H1 (cell line): ENCODE results near the gene RASL10B. TPM values are rescaled to one million over a fixed set of nuclear protein-coding genes. Genes with fewer than 3 reads are reported as not detected.

Experiments used
- CTCF ChIA-PET: fragments of 300-600 bp; sonication (Branson Sonifier 250); formaldehyde crosslinking; loops from one replicate; lab custom pipeline; 2021; ENCODE audit not compliant: partially characterized antibody; lab: Charles Lee
- POLR2A ChIA-PET: fragments of 300-600 bp; sonication (Branson Sonifier 250); formaldehyde crosslinking; loops from one replicate; lab custom pipeline; 2021; ENCODE audit warnings: inconsistent platforms; ENCODE audit not compliant: partially characterized antibody; lab: Charles Lee
- DNase-seq, 2 experiments: peaks; one replicate each; pipeline versions ENCODE4 v3.0.0 to v3.0.0-alpha.2; 2010 to 2022; ENCODE audit warnings: low spot score in 2 of 2, low read depth in 1 of 2, mixed read lengths in 1 of 2
- FAIRE-seq: peaks from 2 replicates; lab custom pipeline; 2011; peaks lifted over from hg19 to GRCh38; lab: Jason Lieb, UNC
- H2AFZ ChIP-seq: 2 replicates; pipeline ENCODE4 v1.8.1; 2012; ENCODE audit warnings: low read length, inconsistent platforms
- H2AK5ac ChIP-seq: 2 replicates; pipeline ENCODE4 v1.6.1; 2013; ENCODE audit warnings: low read depth, low read length
- H2BK120ac ChIP-seq: replicated peaks from 2 replicates; pipeline ENCODE3; 2013; ENCODE audit warnings: low read depth, low read length, inconsistent platforms
- H2BK12ac ChIP-seq: 2 replicates; pipeline ENCODE4 v1.6.1; 2013; ENCODE audit warnings: low read depth, low read length
- H2BK15ac ChIP-seq: 2 replicates; pipeline ENCODE4 v1.6.1; 2013; ENCODE audit warnings: low read length
- H2BK20ac ChIP-seq: 2 replicates; pipeline ENCODE4 v1.6.1; 2013; ENCODE audit warnings: low read length
- H2BK5ac ChIP-seq: 2 replicates; pipeline ENCODE4 v1.6.1; 2013; ENCODE audit warnings: low read depth, low read length
- H3K14ac ChIP-seq: 2 replicates; pipeline ENCODE4 v1.6.1; 2013; ENCODE audit warnings: inconsistent platforms; ENCODE audit not compliant: insufficient read length
- H3K18ac ChIP-seq: 2 replicates; pipeline ENCODE4 v1.6.1; 2013; ENCODE audit warnings: low read length; ENCODE audit errors: extremely low read depth
- H3K23ac ChIP-seq: 2 replicates; pipeline ENCODE4 v1.6.1; 2013; ENCODE audit warnings: inconsistent platforms; ENCODE audit not compliant: insufficient read length
- H3K23me2 ChIP-seq: 2 replicates; pipeline ENCODE4 v1.6.1; 2013; ENCODE audit warnings: low read depth, low read length
- H3K27ac ChIP-seq: 2 replicates; pipeline ENCODE4 v1.6.1; 2011; ENCODE audit warnings: low read depth, low read length, inconsistent platforms
- H3K27me3 ChIP-seq, 4 experiments: replicated peaks in 1 of 4; 1 replicate in 1 of 4; 2 replicates in 3 of 4; pipeline versions ENCODE4 v1.6.1 to v1.8.1; 2011 to 2013; ENCODE audit warnings: low read length in 3 of 4, mild to moderate bottlenecking in 3 of 4, inconsistent platforms in 2 of 4, mixed read lengths in 2 of 4, moderate library complexity in 1 of 4; ENCODE audit not compliant: control insufficient read depth in 3 of 4, insufficient read depth in 3 of 4; ENCODE audit errors: extremely low read depth in 1 of 4
- H3K36me3 ChIP-seq, 4 experiments: 2 replicates each; pipeline versions ENCODE4 v1.6.1 to v1.8.1; 2011 to 2013; ENCODE audit warnings: mild to moderate bottlenecking in 4 of 4, low read length in 3 of 4, moderate library complexity in 2 of 4, control low read depth in 1 of 4, inconsistent platforms in 1 of 4; ENCODE audit not compliant: insufficient read depth in 4 of 4, control insufficient read depth in 2 of 4
- H3K4ac ChIP-seq: replicated peaks from 2 replicates; pipeline ENCODE3; 2013; ENCODE audit warnings: low read length, low read depth, mixed read lengths, inconsistent platforms; ENCODE audit not compliant: insufficient read length
- H3K4me1 ChIP-seq, 4 experiments: replicated peaks in 1 of 4; 1 replicate in 1 of 4; 2 replicates in 3 of 4; pipeline versions ENCODE4 v1.6.1 to v1.8.1; 2011 to 2013; ENCODE audit warnings: low read length in 3 of 4, inconsistent platforms in 2 of 4, mixed read lengths in 1 of 4; ENCODE audit not compliant: insufficient read depth in 4 of 4, control insufficient read depth in 3 of 4
- H3K4me2 ChIP-seq, 2 experiments: 2 replicates each; pipeline versions ENCODE4 v1.6.1 to v1.8.1; 2011 to 2013; ENCODE audit warnings: low read depth in 2 of 2, low read length in 2 of 2, control low read depth in 1 of 2, inconsistent platforms in 1 of 2, mild to moderate bottlenecking in 1 of 2; ENCODE audit not compliant: insufficient read depth in 1 of 2
- H3K4me3 ChIP-seq, 4 experiments: fragments of 200-600, 300-600 bp in 1 of 4; sonication (generic), shearing (Covaris generic), sonication (Bioruptor Twin) in 1 of 4; 2 replicates each; pipeline versions ENCODE4 v1.5.1 to v1.8.1; 2011 to 2016; ENCODE audit warnings: low read length in 4 of 4, low read depth in 3 of 4, control low read depth in 2 of 4, inconsistent platforms in 2 of 4, mild to moderate bottlenecking in 2 of 4, mixed read lengths in 1 of 4, moderate library complexity in 1 of 4; ENCODE audit not compliant: insufficient read depth in 2 of 4; ENCODE audit errors: extremely low read depth in 1 of 4
- H3K56ac ChIP-seq: replicated peaks from 2 replicates; pipeline ENCODE3; 2013; ENCODE audit warnings: low read depth, mild to moderate bottlenecking, mixed read lengths, low read length, inconsistent platforms; ENCODE audit not compliant: insufficient read length
- H3K79me1 ChIP-seq: 2 replicates; pipeline ENCODE4 v1.6.1; 2013; ENCODE audit warnings: low read depth, low read length, control low read depth
- H3K79me2 ChIP-seq, 2 experiments: 2 replicates each; pipeline versions ENCODE4 v1.6.1 to v1.8.1; 2012 to 2013; ENCODE audit warnings: low read length in 2 of 2, mild to moderate bottlenecking in 2 of 2, inconsistent platforms in 1 of 2; ENCODE audit not compliant: insufficient read depth in 2 of 2, control insufficient read depth in 1 of 2
- H3K9ac ChIP-seq, 4 experiments: replicated peaks in 1 of 4; 1 replicate in 1 of 4; 2 replicates in 3 of 4; pipeline versions ENCODE4 v1.6.1 to v1.8.1; 2011 to 2013; ENCODE audit warnings: low read depth in 3 of 4, low read length in 3 of 4, control low read depth in 2 of 4, mild to moderate bottlenecking in 2 of 4, moderate library complexity in 2 of 4, inconsistent platforms in 1 of 4; ENCODE audit errors: extremely low read depth in 1 of 4
- H3K9me3 ChIP-seq, 2 experiments: 2 replicates each; pipeline versions ENCODE4 v1.6.1 to v1.8.1; 2012 to 2013; ENCODE audit warnings: mild to moderate bottlenecking in 2 of 2, moderate library complexity in 2 of 2, control low read depth in 1 of 2, inconsistent platforms in 1 of 2, low read depth in 1 of 2, low read length in 1 of 2, mixed read lengths in 1 of 2; ENCODE audit not compliant: insufficient read depth in 2 of 2
- H4K20me1 ChIP-seq, 2 experiments: replicated peaks in 1 of 2; 2 replicates each; pipeline versions ENCODE3 to v1.8.1; 2011 to 2013; ENCODE audit warnings: inconsistent platforms in 2 of 2, low read length in 2 of 2, mild to moderate bottlenecking in 1 of 2; ENCODE audit not compliant: insufficient read depth in 2 of 2, control insufficient read depth in 1 of 2
- H4K5ac ChIP-seq: 2 replicates; pipeline ENCODE4 v1.6.1; 2013; ENCODE audit warnings: low read length, low read depth, mixed read lengths, inconsistent platforms; ENCODE audit not compliant: insufficient read length
- H4K8ac ChIP-seq: 2 replicates; pipeline ENCODE4 v1.8.0; 2013; ENCODE audit warnings: mild to moderate bottlenecking, moderate library complexity, low read length, inconsistent platforms; ENCODE audit not compliant: insufficient read depth; ENCODE audit errors: extremely low read depth
- H4K91ac ChIP-seq: replicated peaks from 2 replicates; pipeline ENCODE3; 2013; ENCODE audit warnings: low read length, mixed read lengths, inconsistent platforms; ENCODE audit not compliant: insufficient read length
- FOSL1 ChIP-seq: IDR thresholded peaks from 2 replicates; pipeline ENCODE4 v1.6.1; 2011; ENCODE audit warnings: mild to moderate bottlenecking, low read depth, low read length, moderate library complexity; ENCODE audit not compliant: insufficient read depth
- GABPA ChIP-seq: IDR thresholded peaks from 2 replicates; pipeline ENCODE4 v1.6.1; 2011; ENCODE audit warnings: mild to moderate bottlenecking, low read length, moderate library complexity, borderline replicate concordance; ENCODE audit not compliant: insufficient read depth
- GTF2F1 ChIP-seq: IDR thresholded peaks from 2 replicates; pipeline ENCODE4 v1.6.1; 2012; ENCODE audit warnings: low read depth, low read length, improper control_type of control experiment, borderline replicate concordance
- KDM1A ChIP-seq: fragments of 200-600, 300-600 bp; sonication (generic); IDR thresholded peaks from 2 replicates; pipeline ENCODE4 v1.7.1; 2016; ENCODE audit warnings: mild to moderate bottlenecking, low read length, borderline replicate concordance
- KDM5A ChIP-seq: fragments of 200-600 bp; IDR thresholded peaks from 2 replicates; pipeline ENCODE4 v1.7.1; 2012; ENCODE audit warnings: mild to moderate bottlenecking, low read length, inconsistent platforms, mixed read lengths
- NRF1 ChIP-seq: IDR thresholded peaks from 2 replicates; pipeline ENCODE4 v1.6.1; 2011; ENCODE audit warnings: mild to moderate bottlenecking, low read depth, low read length, improper control_type of control experiment
- POLR2A ChIP-seq, 2 experiments: IDR thresholded peaks; 1 replicate in 1 of 2; 2 replicates in 1 of 2; pipeline ENCODE4 v1.6.1; 2011; ENCODE audit warnings: low read depth in 2 of 2, low read length in 2 of 2, mild to moderate bottlenecking in 2 of 2; ENCODE audit errors: control extremely low read depth in 1 of 2
- POLR2AphosphoS5 ChIP-seq: IDR thresholded peaks from 2 replicates; pipeline ENCODE4 v1.6.1; 2011; ENCODE audit warnings: low read depth, low read length
- RBBP5 ChIP-seq: IDR thresholded peaks from 2 replicates; pipeline ENCODE4 v1.7.1; 2012; ENCODE audit warnings: low read depth, mild to moderate bottlenecking, inconsistent platforms, low read length, moderate library complexity, borderline replicate concordance
- RNF2 ChIP-seq: fragments of 200-900, 300-1000 bp; sonication (generic); IDR thresholded peaks from 2 replicates; pipeline ENCODE4 v1.7.1; 2016; ENCODE audit warnings: borderline replicate concordance, low read depth, mild to moderate bottlenecking, antibody characterized with exemption, low read length; ENCODE audit not compliant: poor library complexity, severe bottlenecking; ENCODE audit errors: missing control alignments
- SP1 ChIP-seq: IDR thresholded peaks from 2 replicates; pipeline ENCODE4 v1.6.1; 2011; ENCODE audit warnings: low read depth, low read length
- YY1 ChIP-seq: IDR thresholded peaks from 2 replicates; pipeline ENCODE4 v1.6.1; 2011; ENCODE audit warnings: low read depth, mild to moderate bottlenecking, low read length
- WGBS, 2 experiments: shearing (Covaris generic) in 1 of 2; methylation state at CpG; one replicate each; pipeline versions ENCODE4 v1.1.6 to v1.1.7; 2013 to 2015; ENCODE audit warnings: low lambda C conversion rate in 2 of 2, mixed read lengths in 2 of 2, inconsistent platforms in 1 of 2, low coverage in 1 of 2, missing lambda C conversion rate in 1 of 2; ENCODE audit not compliant: insufficient replicate concordance in 2 of 2, insufficient coverage in 1 of 2, insufficient read length in 1 of 2; ENCODE audit errors: extremely low coverage in 1 of 2, missing lambda C conversion rate in 1 of 2; 5-methylcytosine and 5-hydroxymethylcytosine counted together
- polyA plus RNA-seq, 7 experiments: library from polyadenylated mRNA; depleted of rRNA in 3 of 7; stranded (reverse) in 5 of 7; unstranded in 2 of 7; fragments of >200 nt in 5 of 7; fragments of 200-250 nt in 2 of 7; gene quantifications; 1 replicate in 5 of 7; 2 replicates in 1 of 7; 4 replicates in 1 of 7; pipeline versions ENCODE4 v1.2.1 to v1.2.3, GENCODE V29; 2011 to 2013; ENCODE audit warnings: missing spikeins in 2 of 7, mixed read lengths in 2 of 7
- total RNA-seq: library from RNA; stranded (reverse); fragmentation: NEBNext Ultra II Directional; extraction: Animal tissue kit (Norgen Biotek cat#: 25700); gene quantifications from 2 replicates; pipeline ENCODE4 v1.2.1, GENCODE V29; 2021
- TF ChIP-seq, protein P1 (sequence below): IDR thresholded peaks from 2 replicates; pipeline ENCODE4 v1.6.1; 2011; ENCODE audit warnings: low read depth, mild to moderate bottlenecking, low read length; ENCODE audit not compliant: insufficient read depth

Gene RASL10B
- total and polyA plus RNA-seq, 2 of the 8 experiments (the other 6 are each of a cell fraction or from before 2014, with no cell fraction given): 17.5 to 22.8 TPM

DNA sequence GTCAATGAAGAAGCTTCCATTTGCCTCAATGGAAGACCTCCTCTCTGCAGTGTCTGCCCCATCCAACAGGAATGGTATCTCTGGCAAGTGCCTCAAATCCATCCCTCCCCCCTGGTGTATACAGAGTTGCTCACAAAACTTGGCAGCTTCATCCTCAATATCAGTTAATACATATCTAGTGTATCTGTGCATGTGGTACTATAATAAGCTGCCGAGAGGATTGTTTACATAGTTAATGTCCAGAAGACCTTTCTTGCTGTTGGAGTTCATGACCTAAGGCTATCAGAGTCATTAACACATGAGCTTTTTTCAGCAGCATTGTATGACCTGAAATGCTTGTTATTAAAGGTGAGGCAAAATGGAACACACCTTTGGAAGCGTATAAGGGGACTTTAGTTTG, 14.0 kb upstream of the RASL10B start:
- 80% methylated on average over 2 of the region's 2 CpGs; no CpG with 5 or more reads in 1 of the 2 experiments for WGBS, 2 experiments
- no peaks in the 10 kb centered on the region for H3K79me1 ChIP-seq
- no peak overlapping the region for H3K14ac ChIP-seq
- no peak overlapping the region for H2BK5ac ChIP-seq
- H3K36me3 ChIP-seq: peaks cover 0 to 19% (median 11%) of the 10 kb centered on the region in 4 experiments; a peak in 6 of 8 replicates
- no peak overlapping the region for H3K9ac ChIP-seq
- H3K4me2 ChIP-seq: no peak overlapping the region
- H2BK120ac ChIP-seq: no peak overlapping the region
- no peak overlapping the region for H2BK12ac ChIP-seq
- H3K4me1 ChIP-seq: no peaks in the 10 kb centered on the region
- ChIA-PET CTCF (interaction anchor here (1.0 to 3.8 kb wide), 3 partner anchors 10 to 30 kb away, joined by 3 to 15 read pairs (median 4); no protein-coding TSS in a partner anchor), POLR2A (interaction anchor here (0.9 kb wide), 1 partner anchor 39 kb away, joined by 4 read pairs; no protein-coding TSS in a partner anchor)
- no peak overlapping the region for H3K18ac ChIP-seq
- no peak overlapping the region for H3K56ac ChIP-seq
- H3K23ac ChIP-seq: no peak overlapping the region
- H4K8ac ChIP-seq: no peak overlapping the region
- H2AFZ ChIP-seq: no peak overlapping the region
- no peak overlapping the region for H4K91ac ChIP-seq
- H2AK5ac ChIP-seq: no peak overlapping the region
- FAIRE-seq (no peak), DNase-seq (no peak)
- no peaks in the 10 kb centered on the region for H3K9me3 ChIP-seq
- no peaks in the 10 kb centered on the region for H3K23me2 ChIP-seq
- H3K79me2 ChIP-seq: no peaks in the 10 kb centered on the region
- H3K27ac ChIP-seq: no peak overlapping the region
- no peak overlapping the region for H3K4ac ChIP-seq
- no peak overlapping the region for H4K5ac ChIP-seq
- peaks cover 0 to 12% of the 10 kb centered on the region in 2 experiments for H4K20me1 ChIP-seq
- no peak overlapping the region for H3K4me3 ChIP-seq
- no peak overlapping the region for H2BK15ac ChIP-seq
- H2BK20ac ChIP-seq: no peak overlapping the region
- peaks cover 0 to 1% (median 0%) of the 10 kb centered on the region in 4 experiments; a peak in 1 of 7 replicates for H3K27me3 ChIP-seq
- no peak for TF ChIP-seq GTF2F1
- TF ChIP-seq RNF2: no peak
- TF ChIP-seq KDM5A: no peak
- TF ChIP-seq GABPA: no peak
- no peak for TF ChIP-seq POLR2AphosphoS5
- TF ChIP-seq POLR2A (IDR thresholded peaks at IDR 0.05; ENCODE audit: control extremely low read depth in 1 of 2, low read depth in 2 of 2, low read length in 2 of 2): no peak
- no peak for TF ChIP-seq SP1
- no peak for TF ChIP-seq RBBP5
- TF ChIP-seq, protein P1, sequence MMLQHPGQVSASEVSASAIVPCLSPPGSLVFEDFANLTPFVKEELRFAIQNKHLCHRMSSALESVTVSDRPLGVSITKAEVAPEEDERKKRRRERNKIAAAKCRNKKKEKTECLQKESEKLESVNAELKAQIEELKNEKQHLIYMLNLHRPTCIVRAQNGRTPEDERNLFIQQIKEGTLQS: no peak
- TF ChIP-seq FOSL1: no peak
- no peak for TF ChIP-seq NRF1
- TF ChIP-seq YY1: no peak
- TF ChIP-seq KDM1A: no peak
